ENCODE measurements around the gene NFIX.

The NFIX gene

GRCh38 chr19:13115936-13116281, 120.6 kb downstream of the NFIX start:
- no peak for DNase-seq

GRCh38 chr19:13116282-13117175, 121.3 kb downstream of the NFIX start, which contains the start of gene TRMT1:
TRMT1 (minus strand) TSS chr19:13116740; CDS start chr19:13116399, 341 bp downstream.
- DNase-seq, result peak; percentile 97

GRCh38 chr19:13117176-13117771, 122.0 kb downstream of the NFIX start:
- no peak for DNase-seq

GRCh38 chr19:13117772-13118423, 122.6 kb downstream of the NFIX start, which contains the start of gene NACC1:
NACC1 (plus strand) TSS chr19:13118264; CDS start chr19:13135208, 16,944 bp downstream.
- peak; percentile 88 for DNase-seq

- DNase-seq, result no peak
Observed at GRCh38 chr19:13118424-13119193, 123.3 kb downstream of the NFIX start.

- DNase-seq, result no peak
Observed at GRCh38 chr19:13119627-13120026, 124.4 kb downstream of the NFIX start.

- no peak for DNase-seq
Observed at GRCh38 chr19:13120031-13120430, 124.8 kb downstream of the NFIX start.

GRCh38 chr19:13120817-13121216, 125.5 kb downstream of the NFIX start:
- DNase-seq, result no peak

GRCh38 chr19:13121551-13122274, 126.4 kb downstream of the NFIX start:
- no peak for DNase-seq

- DNase-seq, result no peak
Observed at GRCh38 chr19:13122275-13122878, 127.1 kb downstream of the NFIX start.

GRCh38 chr19:13122980-13123957, 128.0 kb downstream of the NFIX start:
- DNase-seq, result no peak

GRCh38 chr19:13127051-13127450, 131.8 kb downstream of the NFIX start:
- no peak for DNase-seq

- DNase-seq, result no peak
Observed at GRCh38 chr19:13127811-13128575, 132.7 kb downstream of the NFIX start.

GRCh38 chr19:13128583-13128982, 133.3 kb downstream of the NFIX start:
- DNase-seq, result no peak

- no peak for DNase-seq
Observed at GRCh38 chr19:13129384-13129783, 134.1 kb downstream of the NFIX start.

- no peak for DNase-seq
Observed at GRCh38 chr19:13130886-13131490, 135.7 kb downstream of the NFIX start.

GRCh38 chr19:13132471-13133180, 137.4 kb downstream of the NFIX start:
- peak; percentile 19 for DNase-seq

- no peak for DNase-seq
Observed at GRCh38 chr19:13133241-13133870, 138.1 kb downstream of the NFIX start.
